Umbilical cord (tissue), 1 donor: ENCODE results near the gene CHEK2. TPM values are rescaled to one million over a fixed set of nuclear protein-coding genes. Genes with fewer than 3 reads are reported as not detected.

Source experiments
- total RNA-seq: library from RNA; depleted of rRNA; stranded (reverse); fragments of >200 nt; gene quantifications from one replicate; pipeline ENCODE4 v1.2.3, GENCODE V29; 2014; ENCODE audit warnings: low replicate concordance; ENCODE audit not compliant: insufficient read depth

The CHEK2 gene
- total RNA-seq, 1 donor from 2014 or later, result 92.2 TPM

Other genes starting within 250 kb of the CHEK2 start
- gene TTC28, start 62.0 kb downstream of the CHEK2 start, total RNA-seq, result 88.8 TPM
- gene HSCB, start 219 bp upstream of the CHEK2 start, total RNA-seq, result 10.8 TPM
- gene CCDC117, start 30.9 kb upstream of the CHEK2 start, total RNA-seq, result 33.2 TPM
- 264 TPM for gene XBP1, start 58.7 kb upstream of the CHEK2 start, total RNA-seq
- 7.7 TPM for gene ZNRF3, start 141.8 kb upstream of the CHEK2 start, total RNA-seq